HepG2 (cell line): ENCODE data around the gene SLC5A6. TPM values are rescaled to one million over a fixed set of nuclear protein-coding genes. Genes with fewer than 3 reads are reported as not detected.
A peak's percentile ranks its signal among the peaks of the same experiment; 100 is the strongest.

Experiments
- DRAP1 ChIP-seq: IDR thresholded peaks from 2 replicates; pipeline ENCODE4 v1.6.1; 2016; ENCODE audit warnings: missing genetic modification reagents, missing compliant biosample characterization
- FOSL1 ChIP-seq: sonication (generic); formaldehyde crosslinking; IDR thresholded peaks from 2 replicates; pipeline ENCODE4 v1.9.0; 2021; ENCODE audit warnings: missing genetic modification reagents, borderline replicate concordance
- FOXM1 ChIP-seq: sonication (generic); formaldehyde crosslinking; IDR thresholded peaks from 2 replicates; pipeline ENCODE4 v1.5.0; 2020; ENCODE audit warnings: missing genetic modification reagents
- GATAD2A ChIP-seq: IDR thresholded peaks from 2 replicates; pipeline ENCODE4 v1.6.1; 2016
- GLI4 ChIP-seq: sonication (generic); formaldehyde crosslinking; IDR thresholded peaks from 2 replicates; pipeline ENCODE4 v1.5.1; 2020; ENCODE audit warnings: missing genetic modification reagents, mild to moderate bottlenecking, moderate library complexity, borderline replicate concordance
- MTF2 ChIP-seq: sonication (generic); formaldehyde crosslinking; IDR thresholded peaks from 2 replicates; pipeline ENCODE4 v1.5.0; 2020; ENCODE audit warnings: missing genetic modification reagents, borderline replicate concordance
- MXD4 ChIP-seq: IDR thresholded peaks from 2 replicates; pipeline ENCODE4 v1.6.1; 2016; ENCODE audit warnings: mild to moderate bottlenecking, missing biosample characterization, missing genetic modification reagents
- MXI1 ChIP-seq: IDR thresholded peaks from 3 replicates; pipeline ENCODE4 v1.6.1; 2012; ENCODE audit warnings: low read depth, low read length, inconsistent platforms, borderline replicate concordance
- NR3C1 ChIP-seq: sonication (generic); formaldehyde crosslinking; IDR thresholded peaks from 2 replicates; pipeline ENCODE4 v1.4.0; 2020; ENCODE audit warnings: missing genetic modification reagents
- POLR2AphosphoS5 ChIP-seq: IDR thresholded peaks from 2 replicates; pipeline ENCODE4 v1.6.1; 2012; ENCODE audit warnings: low read depth, low read length
- PRDM10 ChIP-seq: sonication (generic); formaldehyde crosslinking; IDR thresholded peaks from 2 replicates; pipeline ENCODE4 v1.4.0; 2020; ENCODE audit warnings: low read depth, missing genetic modification reagents
- RELA ChIP-seq: sonication (generic); formaldehyde crosslinking; IDR thresholded peaks from 2 replicates; pipeline ENCODE4 v1.4.0; 2020; ENCODE audit warnings: missing genetic modification reagents
- SMAD1 ChIP-seq: sonication (generic); formaldehyde crosslinking; IDR thresholded peaks from 2 replicates; pipeline ENCODE4 v1.4.0; 2020; ENCODE audit warnings: missing genetic modification reagents, low read depth, mild to moderate bottlenecking, borderline replicate concordance
- SP140L ChIP-seq: sonication (generic); formaldehyde crosslinking; IDR thresholded peaks from 2 replicates; pipeline ENCODE4 v1.4.0; 2020; ENCODE audit warnings: missing genetic modification reagents, borderline replicate concordance
- SYNCRIP ChIP-seq: fragments of 200-400 bp; formaldehyde crosslinking; IDR thresholded peaks from 2 replicates; pipeline ENCODE4 v1.6.1; 2018; ENCODE audit warnings: mild to moderate bottlenecking, low read depth, low read length; ENCODE audit not compliant: insufficient read depth
- TMF1 ChIP-seq: sonication (generic); formaldehyde crosslinking; IDR thresholded peaks from 2 replicates; pipeline ENCODE4 v1.8.1; 2022; ENCODE audit warnings: low read depth, missing genetic modification reagents
- ZBTB25 ChIP-seq: IDR thresholded peaks from 2 replicates; pipeline ENCODE4 v1.6.1; 2018; ENCODE audit warnings: missing genetic modification reagents
- ZFP41 ChIP-seq: sonication (generic); formaldehyde crosslinking; IDR thresholded peaks from 2 replicates; pipeline ENCODE4 v1.4.0; 2020; ENCODE audit warnings: mild to moderate bottlenecking, missing genetic modification reagents, borderline replicate concordance
- ZNF280D ChIP-seq: sonication (generic); formaldehyde crosslinking; IDR thresholded peaks from 2 replicates; pipeline ENCODE4 v1.5.1; 2020; ENCODE audit warnings: mild to moderate bottlenecking, missing genetic modification reagents
- ZNF382 ChIP-seq: sonication (generic); formaldehyde crosslinking; IDR thresholded peaks from 2 replicates; pipeline ENCODE4 v1.5.0; 2020; ENCODE audit warnings: missing genetic modification reagents, mild to moderate bottlenecking, borderline replicate concordance
- ZNF768 ChIP-seq: sonication (generic); formaldehyde crosslinking; IDR thresholded peaks from 2 replicates; pipeline ENCODE4 v1.4.0; 2020; ENCODE audit warnings: missing genetic modification reagents
- ZSCAN20 ChIP-seq: sonication (generic); formaldehyde crosslinking; IDR thresholded peaks from 2 replicates; pipeline ENCODE4 v1.4.0; 2020; ENCODE audit warnings: missing genetic modification reagents, mild to moderate bottlenecking, borderline replicate concordance
- ZSCAN31 ChIP-seq: sonication (generic); formaldehyde crosslinking; IDR thresholded peaks from 2 replicates; pipeline ENCODE4 v1.5.0; 2020; ENCODE audit warnings: low read depth, mild to moderate bottlenecking, missing genetic modification reagents
- polyA plus RNA-seq, 8 experiments: library from polyadenylated mRNA; depleted of rRNA in 3 of 8; stranded (reverse) in 7 of 8; unstranded in 1 of 8; fragments of >200 nt; fragmentation: Illumina TruSeq in 4 of 8; extraction: Trizol in 4 of 8; gene quantifications; 2 replicates each; pipeline versions ENCODE4 v1.2.1 to v1.2.3, GENCODE V29; 2011 to 2016; ENCODE audit warnings: low read depth in 4 of 8, missing spikeins in 1 of 8, mixed read lengths in 1 of 8; ENCODE audit not compliant: insufficient read depth in 1 of 8
- total RNA-seq, 5 experiments: library from RNA; depleted of rRNA; stranded (reverse); fragments of >200 nt; fragmentation: Illumina TruSeq; extraction: Trizol; gene quantifications; 2 replicates each; pipeline ENCODE4 v1.2.3, GENCODE V29; 2016; ENCODE audit warnings: low read depth in 1 of 5

Gene SLC5A6
- total and polyA plus RNA-seq, 2 of the 13 experiments (the other 11 are each of a cell fraction or from before 2014, with no cell fraction given): 135 to 417 TPM

- no peak for TF ChIP-seq ZFP41 (CRISPR knock-in tag)
- TF ChIP-seq ZNF768 (CRISPR knock-in tag): no peak
- TF ChIP-seq NR3C1: no peak
- TF ChIP-seq ZNF382 (CRISPR knock-in tag): no peak
- no peak for TF ChIP-seq ZBTB25 (CRISPR knock-in tag)
- no peak for TF ChIP-seq GLI4 (CRISPR knock-in tag)
- TF ChIP-seq SMAD1: no peak
- TF ChIP-seq RELA (CRISPR knock-in tag): no peak
- TF ChIP-seq TMF1 (CRISPR knock-in tag): no peak
- TF ChIP-seq PRDM10: no peak
- no peak for TF ChIP-seq FOXM1 (CRISPR knock-in tag)
- no peak for TF ChIP-seq SP140L (CRISPR knock-in tag)
- no peak for TF ChIP-seq MXD4 (CRISPR knock-in tag)
- TF ChIP-seq MXI1: no peak; the same call in 2 of the 3 replicates
- 0 out of 2 replicates have a peak, but pooled peaks have one; percentile 33 for TF ChIP-seq DRAP1 (CRISPR knock-in tag)
- no peak for TF ChIP-seq ZNF280D (CRISPR knock-in tag)
- peak; percentile 70; the same call in 1 of the 2 replicates for TF ChIP-seq GATAD2A (CRISPR knock-in tag)
- TF ChIP-seq ZSCAN20: no peak
- TF ChIP-seq FOSL1 (CRISPR knock-in tag): no peak
- TF ChIP-seq ZSCAN31 (CRISPR knock-in tag): 0 out of 2 replicates have a peak, but pooled peaks have one; percentile 33
- no peak for TF ChIP-seq MTF2
- TF ChIP-seq SYNCRIP: no peak
- no peak for TF ChIP-seq POLR2AphosphoS5
Observed at GRCh38 chr2:27185331-27186026, 26.6 kb downstream of the SLC5A6 start (continued).
